ENCODE results near the gene FGGY.
A peak's percentile ranks its signal among the peaks of the same experiment; 100 is the strongest.
"Not testable (repeated sequence)": the region's sequence is repeated elsewhere in the genome, so short reads cannot be mapped to it uniquely, and the experiment has no call there.

Gene FGGY

DNA sequence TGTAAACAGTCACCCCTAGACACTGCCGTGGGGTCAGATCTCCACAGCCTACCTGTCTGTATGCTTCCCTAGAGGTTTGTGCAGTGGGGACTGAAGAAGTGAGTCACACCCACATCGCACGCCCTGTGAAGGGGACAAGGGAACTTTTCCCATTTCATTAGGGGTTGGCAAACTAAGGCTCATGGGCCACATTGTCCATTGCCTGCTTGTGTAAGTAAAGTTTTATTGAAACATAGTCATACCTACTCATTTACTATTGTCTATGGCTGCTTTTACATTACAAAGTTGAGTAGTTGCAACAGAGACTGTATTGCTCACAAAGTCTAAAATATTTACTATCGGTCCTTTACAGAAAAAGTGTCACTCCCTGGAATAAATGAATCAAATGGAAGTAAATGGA lies 2.5 kb upstream of the FGGY start:
- TF ChIP-seq CTCF (IDR thresholded peaks at IDR 0.05; ENCODE audit: low read length, missing control alignments): no peak
- DNase-seq (ENCODE audit: low read depth): no peak
- H3K4me3 ChIP-seq (replicated peaks; ENCODE audit: low read depth, low read length): no peak overlapping the region

GRCh38 chr1:59295618-59296017 lies 1.3 kb upstream of the FGGY start:
- no peak for TF ChIP-seq CTCF (IDR thresholded peaks at IDR 0.05; ENCODE audit: low read length, missing control alignments)
- DNase-seq (ENCODE audit: low read depth): no peak
- H3K4me3 ChIP-seq (replicated peaks; ENCODE audit: low read depth, low read length): peak overlapping the region; percentile 46

DNA sequence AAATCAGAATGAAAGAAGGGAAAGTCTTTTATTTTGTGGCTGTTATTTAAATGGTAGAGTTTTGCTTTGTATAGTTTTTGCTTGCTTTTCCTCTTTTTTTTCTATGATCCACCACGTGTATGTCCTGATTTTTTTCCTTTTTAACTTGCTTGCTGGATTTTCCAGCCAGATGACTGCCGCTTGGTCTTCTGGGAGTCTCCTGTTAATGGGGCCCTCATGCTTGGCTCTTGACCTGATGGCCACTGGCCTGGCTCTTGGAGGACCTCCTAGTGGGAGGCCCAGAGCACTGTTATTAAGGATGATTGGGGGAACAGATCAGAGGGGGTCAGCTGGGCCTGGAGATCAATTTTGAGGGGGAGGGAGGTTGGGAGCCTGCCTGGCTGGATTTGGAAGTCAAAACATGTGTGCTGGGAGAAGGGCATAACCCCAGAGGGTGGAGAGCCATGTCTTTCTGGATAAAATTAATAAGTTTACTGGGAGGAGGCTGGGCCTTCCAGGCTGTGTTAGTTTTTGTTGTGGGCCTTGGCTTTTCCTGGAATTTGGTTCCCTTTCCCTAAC lies 1.2 kb downstream of the FGGY start:
- H3K4me3 ChIP-seq (replicated peaks; ENCODE audit: low read depth, low read length): no peak overlapping the region
- no peak for DNase-seq (ENCODE audit: low read depth)
- no peak for TF ChIP-seq CTCF (IDR thresholded peaks at IDR 0.05; ENCODE audit: low read length, missing control alignments)

- H3K4me3 ChIP-seq (replicated peaks; ENCODE audit: low read depth, low read length): no peak overlapping the region
- DNase-seq (ENCODE audit: low read depth): no peak
- TF ChIP-seq CTCF (IDR thresholded peaks at IDR 0.05; ENCODE audit: low read length, missing control alignments): no peak
Measured at GRCh38 chr1:59298710-59299346, 1.9 kb downstream of the FGGY start.

DNA sequence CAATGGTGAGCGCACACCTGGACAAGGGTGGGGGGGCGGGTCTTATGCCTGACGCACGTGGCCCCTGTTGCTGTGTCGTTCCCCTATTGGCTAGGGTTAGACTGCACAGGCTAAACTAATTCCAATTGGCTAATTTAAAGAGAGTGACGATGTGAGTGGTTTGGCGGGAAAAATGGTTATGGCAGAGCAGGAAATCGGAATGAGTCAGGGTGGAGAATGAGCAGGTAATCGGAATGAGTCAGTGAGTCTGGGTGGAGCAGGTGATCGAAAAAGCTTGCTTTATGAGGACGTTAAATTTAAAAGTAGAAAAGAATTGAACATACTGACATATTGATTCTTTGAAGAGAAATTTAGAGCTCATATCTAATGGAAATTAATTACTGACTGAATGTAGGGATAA lies 2.8 kb downstream of the FGGY start:
- H3K4me3 ChIP-seq (replicated peaks; ENCODE audit: low read depth, low read length); DNase-seq (ENCODE audit: low read depth): not testable (repeated sequence)

GRCh38 chr1:59302297-59302696 lies 5.4 kb downstream of the FGGY start:
- DNase-seq (ENCODE audit: low read depth): no peak
- TF ChIP-seq CTCF (IDR thresholded peaks at IDR 0.05; ENCODE audit: low read length, missing control alignments): no peak
- no peak overlapping the region for H3K4me3 ChIP-seq (replicated peaks; ENCODE audit: low read depth, low read length)

GRCh38 chr1:59302871-59303270 lies 6.0 kb downstream of the FGGY start:
- no peak overlapping the region for H3K4me3 ChIP-seq (replicated peaks; ENCODE audit: low read depth, low read length)
- TF ChIP-seq CTCF (IDR thresholded peaks at IDR 0.05; ENCODE audit: low read length, missing control alignments): no peak
- no peak for DNase-seq (ENCODE audit: low read depth)
